Transverse colon (tissue), 4 donors: Measurements from ENCODE around the gene SLC25A42. TPM values are rescaled to one million over a fixed set of nuclear protein-coding genes. Genes with fewer than 3 reads are reported as not detected.
"Not testable (repeated sequence)": the region's sequence is repeated elsewhere in the genome, so short reads cannot be mapped to it uniquely, and the experiment has no call there.

ENCODE experiments used
- DNase-seq: peaks from one replicate; pipeline ENCODE4 v3.0.0-alpha.2; 2019
- H3K27ac ChIP-seq, 4 donors: fragments of 200-600 bp; sonication (generic); 2 replicates each; pipeline ENCODE4 v1.5.1; 2016 to 2018; ENCODE audit warnings: inconsistent platforms in 4 of 4
- H3K27me3 ChIP-seq: fragments of 200-600 bp; sonication (generic); 2 replicates; pipeline ENCODE4 v1.5.1; 2017; ENCODE audit warnings: inconsistent platforms
- H3K36me3 ChIP-seq, 4 donors: fragments of 200-600 bp; sonication (generic); 2 replicates each; pipeline ENCODE4 v1.5.1; 2017 to 2019; ENCODE audit warnings: inconsistent platforms in 4 of 4
- H3K4me1 ChIP-seq, 4 donors: fragments of 200-600 bp; sonication (generic); 2 replicates each; pipeline ENCODE4 v1.5.1; 2017 to 2020; ENCODE audit warnings: inconsistent platforms in 4 of 4
- H3K4me3 ChIP-seq, 4 donors: fragments of 200-600 bp; sonication (generic); 1 replicate in 1 of 4; 2 replicates in 3 of 4; pipeline versions ENCODE4 v1.5.1 to v1.6.1; 2017 to 2019; ENCODE audit warnings: inconsistent platforms in 4 of 4
- H3K9me3 ChIP-seq, 2 donors: fragments of 200-600 bp; sonication (generic); 2 replicates each; pipeline ENCODE4 v1.5.1; 2017 to 2019; ENCODE audit warnings: inconsistent platforms in 2 of 2
- CTCF ChIP-seq, 5 experiments: fragments of 200-600 bp in 3 of 5; fragments of 450-650 bp in 2 of 5; sonication (generic) in 3 of 5; IDR thresholded peaks; 1 replicate in 2 of 5; 2 replicates in 3 of 5; pipeline ENCODE4 v1.5.1; 2016 to 2017; ENCODE audit warnings: antibody characterized with exemption in 5 of 5, inconsistent platforms in 3 of 5, mild to moderate bottlenecking in 2 of 5, moderate library complexity in 1 of 5
- EP300 ChIP-seq: sonication (generic); formaldehyde crosslinking; IDR thresholded peaks from one replicate; pipeline ENCODE4 v1.6.1; 2017; ENCODE audit warnings: antibody characterized with exemption, low read depth
- POLR2A ChIP-seq: fragments of 450-650 bp; IDR thresholded peaks from one replicate; pipeline ENCODE4 v1.6.1; 2016; ENCODE audit warnings: antibody characterized with exemption, mild to moderate bottlenecking, moderate library complexity
- POLR2AphosphoS5 ChIP-seq, 3 donors: sonication (generic); formaldehyde crosslinking; IDR thresholded peaks; one replicate each; pipeline ENCODE4 v1.6.1; 2016; ENCODE audit warnings: antibody characterized with exemption in 3 of 3
- WGBS, 2 donors: methylation state at CpG; one replicate each; pipeline ENCODE4 v1.1.5; 2018; ENCODE audit warnings: low coverage in 1 of 2; 5-methylcytosine and 5-hydroxymethylcytosine counted together
- in situ Hi-C, 4 donors: fragments of 200-750 bp; cut with MboI; loops; one replicate each; pipeline versions ENCODE4 v1.15.0 to v1.15.1; 2017; ENCODE audit warnings: low sequenced_read_pairs in 3 of 4, low pct_ligation_motif_present in 1 of 4, low pct_unique_long_range_greater_than_20kb in 1 of 4
- intact Hi-C: fragments of 100-400 bp; cut with DNase I; formaldehyde crosslinking; loops from one replicate; pipeline ENCODE4 v1.15.1; 2023; ENCODE audit warnings: low total_unique reads
- total RNA-seq, 4 donors: library from RNA; depleted of rRNA; stranded (reverse); fragments of >200 nt; gene quantifications; one replicate each; pipeline ENCODE4 v1.1.0, GENCODE V29; 2016

SLC25A42 gene
- total RNA-seq, 4 donors from 2014 or later = 6.8 to 141 (median 24.5) TPM

GRCh38 chr19:19145281-19145680, 81.5 kb downstream of the SLC25A42 start:
- no peak overlapping the region for H3K4me3 ChIP-seq
- H3K27ac ChIP-seq = no peak overlapping the region
- 89% methylated on average over 17 of the region's 17 CpGs; no CpG with 5 or more reads in 1 of the 2 donors for WGBS, 2 donors
- H3K27me3 ChIP-seq = no peaks in the 10 kb centered on the region
- intact Hi-C loops = no loop called here
- in situ Hi-C loops = no loop called here
- H3K36me3 ChIP-seq = peaks cover 0 to 8% (median 0%) of the 10 kb centered on the region in 4 donors
- TF ChIP-seq POLR2A = no peak
- TF ChIP-seq EP300 = no peak
- H3K4me1 ChIP-seq = peaks cover 0 to 7% (median 2%) of the 10 kb centered on the region in 4 donors
- no peaks in the 10 kb centered on the region for H3K9me3 ChIP-seq
- no peak for DNase-seq

- TF ChIP-seq EP300 = no peak
- peak; percentile 96 to 99 (median 98) for TF ChIP-seq CTCF (IDR thresholded peaks at IDR 0.05)
- H3K4me3 ChIP-seq = no peak overlapping the region
- no peaks in the 10 kb centered on the region for H3K27me3 ChIP-seq
- no peak overlapping the region for H3K27ac ChIP-seq
- in situ Hi-C loops = no loop called here
- peaks cover 0 to 8% (median 0%) of the 10 kb centered on the region in 4 donors for H3K36me3 ChIP-seq
- DNase-seq = peak; percentile 87
- WGBS, 2 donors = 31 to 56% methylated on average over 21 to 39 of the region's 47 CpGs
- H3K4me1 ChIP-seq = peaks cover 0 to 7% (median 2%) of the 10 kb centered on the region in 4 donors
- intact Hi-C loops = no loop called here
- H3K9me3 ChIP-seq = no peaks in the 10 kb centered on the region
Observed at GRCh38 chr19:19145684-19146608, 82.2 kb downstream of the SLC25A42 start.

GRCh38 chr19:19146865-19147264, 83.1 kb downstream of the SLC25A42 start:
- Histone ChIP-seq H3K27ac (no peak overlapping the region), H3K4me3 (no peak overlapping the region), H3K27me3 (no peaks in the 10 kb centered on the region), H3K9me3 (no peaks in the 10 kb centered on the region), H3K36me3 (peaks cover 0 to 8% (median 0%) of the 10 kb centered on the region in 4 donors), H3K4me1 (peaks cover 0 to 7% (median 2%) of the 10 kb centered on the region in 4 donors)
- no peak for DNase-seq
- WGBS, 2 donors = 96% methylated on average over 7 of the region's 7 CpGs; no CpG with 5 or more reads in 1 of the 2 donors
- TF ChIP-seq POLR2A = no peak
- no peak for TF ChIP-seq CTCF (IDR thresholded peaks at IDR 0.05)
- no peak for TF ChIP-seq EP300
- no peak for TF ChIP-seq POLR2AphosphoS5 (IDR thresholded peaks at IDR 0.05)
- intact Hi-C loops = no loop called here
- in situ Hi-C loops = no loop called here

GRCh38 chr19:19147344-19147743, 83.5 kb downstream of the SLC25A42 start:
- no peak overlapping the region for H3K4me3 ChIP-seq
- peaks cover 0 to 7% (median 2%) of the 10 kb centered on the region in 4 donors for H3K4me1 ChIP-seq
- no peak for DNase-seq
- no peak for TF ChIP-seq CTCF (IDR thresholded peaks at IDR 0.05)
- TF ChIP-seq POLR2A = no peak
- TF ChIP-seq EP300 = no peak
- no peak for TF ChIP-seq POLR2AphosphoS5 (IDR thresholded peaks at IDR 0.05)
- intact Hi-C loops (no loop called here), in situ Hi-C loops (no loop called here)
- 96% methylated on average over 5 of the region's 5 CpGs; no CpG with 5 or more reads in 1 of the 2 donors for WGBS, 2 donors
- no peak overlapping the region for H3K27ac ChIP-seq
- H3K27me3 ChIP-seq = no peaks in the 10 kb centered on the region
- peaks cover 0 to 8% (median 0%) of the 10 kb centered on the region in 4 donors for H3K36me3 ChIP-seq
- H3K9me3 ChIP-seq = no peaks in the 10 kb centered on the region

GRCh38 chr19:19148504-19148903, 84.7 kb downstream of the SLC25A42 start:
- 96 to 98% methylated on average over 7 to 8 of the region's 8 CpGs for WGBS, 2 donors
- H3K4me3 ChIP-seq, in situ Hi-C loops: not testable (repeated sequence)

More at GRCh38 chr19:19148504-19148903, 84.7 kb downstream of the SLC25A42 start:
- H3K27me3 ChIP-seq, DNase-seq, intact Hi-C loops, H3K27ac ChIP-seq, H3K4me1 ChIP-seq, H3K9me3 ChIP-seq, H3K36me3 ChIP-seq: not testable (repeated sequence)
